ENCODE results near the gene GAGE1. TPM values are rescaled to one million over a fixed set of nuclear protein-coding genes. Genes with fewer than 3 reads are reported as not detected.
"Not testable (repeated sequence)": the region's sequence is repeated elsewhere in the genome, so short reads cannot be mapped to it uniquely, and the experiment has no call there.

Gene GAGE1
- total and polyA plus RNA-seq, 2 of the 13 experiments (the other 11 are each of a cell fraction or from before 2014, with no cell fraction given) = not detected

GRCh38 chrX:49589769-49590478 lies 8.9 kb upstream of the GAGE1 start:
- H3K79me2 ChIP-seq (ENCODE audit: insufficient read depth, low read length); FAIRE-seq; H3K27me3 ChIP-seq (ENCODE audit: control insufficient read depth in 1 of 2, insufficient read depth in 2 of 2, low read length in 2 of 2); H3K9ac ChIP-seq (ENCODE audit: insufficient read depth, low read depth, low read length); DNase-seq (ENCODE audit: low spot score); H3K9me3 ChIP-seq (ENCODE audit: low read length); in situ Hi-C loops (cut with HindIII; ENCODE audit: extremely low pct_ligation_motif_present, low pct_unique_long_range_greater_than_20kb); CTCF ChIA-PET (ENCODE audit: low intra/inter-chr PET ratio, low total read pairs); intact Hi-C loops (cut with micrococcal nuclease; ENCODE audit: unreplicated experiment); H3K27ac ChIP-seq (ENCODE audit: extremely low read length, insufficient read depth, low read length); H3K4me2 ChIP-seq (ENCODE audit: low read depth, low read length); H4K20me1 ChIP-seq (ENCODE audit: insufficient read depth, low read length); H3K4me1 ChIP-seq (ENCODE audit: insufficient read depth, low read length); ATAC-seq; H3K36me3 ChIP-seq (replicated peaks in 1 of 2; ENCODE audit: control insufficient read depth in 1 of 2, insufficient read depth in 2 of 2, low read length in 2 of 2); BruUV-seq (replicated peaks); H2AFZ ChIP-seq (ENCODE audit: low read length); H3K4me3 ChIP-seq (replicated peaks in 1 of 3; ENCODE audit: insufficient read depth in 1 of 3, low read depth in 2 of 3, low read length in 3 of 3); POLR2A ChIA-PET: not testable (repeated sequence)
- 69% methylated on average over 32 of the region's 37 CpGs for WGBS (ENCODE audit: low lambda C conversion rate)

GRCh38 chrX:49590488-49590887 lies 8.3 kb upstream of the GAGE1 start:
- H3K9ac ChIP-seq (ENCODE audit: insufficient read depth, low read depth, low read length); H3K4me3 ChIP-seq (replicated peaks in 1 of 3; ENCODE audit: insufficient read depth in 1 of 3, low read depth in 2 of 3, low read length in 3 of 3); POLR2A ChIA-PET; FAIRE-seq; H3K9me3 ChIP-seq (ENCODE audit: low read length); H3K27me3 ChIP-seq (ENCODE audit: control insufficient read depth in 1 of 2, insufficient read depth in 2 of 2, low read length in 2 of 2); CTCF ChIA-PET (ENCODE audit: low intra/inter-chr PET ratio, low total read pairs); H3K4me2 ChIP-seq (ENCODE audit: low read depth, low read length); BruUV-seq (replicated peaks); in situ Hi-C loops (cut with HindIII; ENCODE audit: extremely low pct_ligation_motif_present, low pct_unique_long_range_greater_than_20kb); DNase-seq (ENCODE audit: low spot score); intact Hi-C loops (cut with micrococcal nuclease; ENCODE audit: unreplicated experiment); H4K20me1 ChIP-seq (ENCODE audit: insufficient read depth, low read length); H3K27ac ChIP-seq (ENCODE audit: extremely low read length, insufficient read depth, low read length); H3K4me1 ChIP-seq (ENCODE audit: insufficient read depth, low read length); ATAC-seq; H2AFZ ChIP-seq (ENCODE audit: low read length); H3K36me3 ChIP-seq (replicated peaks in 1 of 2; ENCODE audit: control insufficient read depth in 1 of 2, insufficient read depth in 2 of 2, low read length in 2 of 2); H3K79me2 ChIP-seq (ENCODE audit: insufficient read depth, low read length): not testable (repeated sequence)
- WGBS (ENCODE audit: low lambda C conversion rate) = 70% methylated on average over 13 of the region's 17 CpGs

Measured in HepG2 (cell line).